HCT116 (cell line): Measurements from ENCODE around the gene CDKL5.

ENCODE experiments used
- ELF1 ChIP-seq: IDR thresholded peaks from 2 replicates; pipeline ENCODE4 v1.6.1; 2012; ENCODE audit warnings: low read depth, borderline replicate concordance
- EZH2 ChIP-seq: fragments of 200-600 bp; sonication (generic); IDR thresholded peaks from 2 replicates; pipeline ENCODE4 v1.6.1; 2017; ENCODE audit warnings: antibody characterized with exemption, mixed run types
- FOSL1 ChIP-seq: IDR thresholded peaks from 2 replicates; pipeline ENCODE4 v1.6.1; 2012; ENCODE audit warnings: low read depth
- JUND ChIP-seq: IDR thresholded peaks from 2 replicates; pipeline ENCODE4 v1.6.1; 2012
- POLR2A ChIP-seq: IDR thresholded peaks from 2 replicates; pipeline ENCODE4 v1.7.0; 2011; ENCODE audit warnings: borderline replicate concordance; ENCODE audit not compliant: insufficient read depth, insufficient read length; ENCODE audit errors: extremely low read depth
- POLR2AphosphoS5 ChIP-seq: IDR thresholded peaks from 2 replicates; pipeline ENCODE4 v1.6.1; 2011; ENCODE audit warnings: mild to moderate bottlenecking, low read depth, low read length, moderate library complexity
- RAD21 ChIP-seq: IDR thresholded peaks from 2 replicates; pipeline ENCODE4 v1.6.1; 2012; ENCODE audit warnings: low read depth, mild to moderate bottlenecking
- YY1 ChIP-seq: IDR thresholded peaks from 2 replicates; pipeline ENCODE4 v1.6.1; 2011; ENCODE audit warnings: low read length, low read depth, moderate library complexity, mild to moderate bottlenecking; ENCODE audit not compliant: insufficient replicate concordance; ENCODE audit errors: extremely low read depth
- ZNF274 ChIP-seq: fragments of 200-500 bp; sonication (Bioruptor generic); IDR thresholded peaks from 2 replicates; pipeline ENCODE4 v1.6.1; 2014; ENCODE audit warnings: mild to moderate bottlenecking, low read depth, low read length, inconsistent platforms
- TF ChIP-seq, protein P1 (sequence below), 3 experiments: fragments of 200-600 bp in 1 of 3; sonication (generic) in 1 of 3; IDR thresholded peaks in 2 of 3; conservative IDR thresholded peaks in 1 of 3; 2 replicates each; pipeline ENCODE4 v1.5.1; 2012 to 2017; ENCODE audit warnings: low read depth in 2 of 3, low read length in 2 of 3, antibody characterized with exemption in 1 of 3, borderline replicate concordance in 1 of 3, control low read depth in 1 of 3, mild to moderate bottlenecking in 1 of 3, mixed read lengths in 1 of 3, mixed run types in 1 of 3, moderate library complexity in 1 of 3; ENCODE audit not compliant: insufficient read depth in 1 of 3
- TF ChIP-seq, protein P2 (sequence below): IDR thresholded peaks from 2 replicates; pipeline ENCODE4 v1.6.1; 2011; ENCODE audit warnings: mild to moderate bottlenecking, low read length, moderate library complexity; ENCODE audit not compliant: insufficient replicate concordance; ENCODE audit errors: extremely low read depth
- TF ChIP-seq, protein P3 (sequence below): IDR thresholded peaks from 2 replicates; pipeline ENCODE4 v1.6.1; 2012
- TF ChIP-seq, protein P4 (sequence below): IDR thresholded peaks from 2 replicates; pipeline ENCODE4 v1.6.1; 2012; ENCODE audit warnings: low read depth
- TF ChIP-seq, protein P5 (sequence below): IDR thresholded peaks from 2 replicates; pipeline ENCODE4 v1.6.1; 2012

DNA sequence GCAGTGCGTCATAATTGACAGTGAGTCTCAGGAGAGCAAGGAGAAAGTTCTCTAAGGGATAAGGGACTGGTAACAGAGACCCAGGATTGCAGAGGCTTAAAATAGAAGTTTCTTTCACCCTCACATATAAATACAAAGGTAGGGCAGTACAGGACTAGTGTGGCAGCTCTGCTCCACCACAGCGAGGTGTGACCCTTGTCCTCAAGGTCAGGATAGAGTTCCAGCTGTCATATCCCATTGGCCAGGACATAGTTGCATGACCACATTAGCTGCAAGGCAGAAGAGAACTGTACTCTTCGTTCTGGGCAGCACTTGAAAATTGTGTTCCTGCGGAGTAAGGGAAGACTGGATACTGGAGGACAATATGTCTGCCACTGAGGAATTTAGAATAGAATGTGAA is 152.0 kb downstream of the CDKL5 start:
- TF ChIP-seq, protein P1, sequence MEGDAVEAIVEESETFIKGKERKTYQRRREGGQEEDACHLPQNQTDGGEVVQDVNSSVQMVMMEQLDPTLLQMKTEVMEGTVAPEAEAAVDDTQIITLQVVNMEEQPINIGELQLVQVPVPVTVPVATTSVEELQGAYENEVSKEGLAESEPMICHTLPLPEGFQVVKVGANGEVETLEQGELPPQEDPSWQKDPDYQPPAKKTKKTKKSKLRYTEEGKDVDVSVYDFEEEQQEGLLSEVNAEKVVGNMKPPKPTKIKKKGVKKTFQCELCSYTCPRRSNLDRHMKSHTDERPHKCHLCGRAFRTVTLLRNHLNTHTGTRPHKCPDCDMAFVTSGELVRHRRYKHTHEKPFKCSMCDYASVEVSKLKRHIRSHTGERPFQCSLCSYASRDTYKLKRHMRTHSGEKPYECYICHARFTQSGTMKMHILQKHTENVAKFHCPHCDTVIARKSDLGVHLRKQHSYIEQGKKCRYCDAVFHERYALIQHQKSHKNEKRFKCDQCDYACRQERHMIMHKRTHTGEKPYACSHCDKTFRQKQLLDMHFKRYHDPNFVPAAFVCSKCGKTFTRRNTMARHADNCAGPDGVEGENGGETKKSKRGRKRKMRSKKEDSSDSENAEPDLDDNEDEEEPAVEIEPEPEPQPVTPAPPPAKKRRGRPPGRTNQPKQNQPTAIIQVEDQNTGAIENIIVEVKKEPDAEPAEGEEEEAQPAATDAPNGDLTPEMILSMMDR (IDR thresholded peaks at IDR 0.05 in 2 of 3, conservative IDR thresholded peaks at IDR 0.05 in 1 of 3; ENCODE audit: borderline replicate concordance in 1 of 3, insufficient read depth in 1 of 3, low read depth in 2 of 3, low read length in 2 of 3), result no peak
- TF ChIP-seq POLR2AphosphoS5, result no peak
- no peak for TF ChIP-seq EZH2
- no peak for TF ChIP-seq YY1
- TF ChIP-seq, protein P2, sequence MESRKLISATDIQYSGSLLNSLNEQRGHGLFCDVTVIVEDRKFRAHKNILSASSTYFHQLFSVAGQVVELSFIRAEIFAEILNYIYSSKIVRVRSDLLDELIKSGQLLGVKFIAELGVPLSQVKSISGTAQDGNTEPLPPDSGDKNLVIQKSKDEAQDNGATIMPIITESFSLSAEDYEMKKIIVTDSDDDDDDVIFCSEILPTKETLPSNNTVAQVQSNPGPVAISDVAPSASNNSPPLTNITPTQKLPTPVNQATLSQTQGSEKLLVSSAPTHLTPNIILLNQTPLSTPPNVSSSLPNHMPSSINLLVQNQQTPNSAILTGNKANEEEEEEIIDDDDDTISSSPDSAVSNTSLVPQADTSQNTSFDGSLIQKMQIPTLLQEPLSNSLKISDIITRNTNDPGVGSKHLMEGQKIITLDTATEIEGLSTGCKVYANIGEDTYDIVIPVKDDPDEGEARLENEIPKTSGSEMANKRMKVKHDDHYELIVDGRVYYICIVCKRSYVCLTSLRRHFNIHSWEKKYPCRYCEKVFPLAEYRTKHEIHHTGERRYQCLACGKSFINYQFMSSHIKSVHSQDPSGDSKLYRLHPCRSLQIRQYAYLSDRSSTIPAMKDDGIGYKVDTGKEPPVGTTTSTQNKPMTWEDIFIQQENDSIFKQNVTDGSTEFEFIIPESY, result no peak
- no peak for TF ChIP-seq POLR2A
- TF ChIP-seq, protein P3, sequence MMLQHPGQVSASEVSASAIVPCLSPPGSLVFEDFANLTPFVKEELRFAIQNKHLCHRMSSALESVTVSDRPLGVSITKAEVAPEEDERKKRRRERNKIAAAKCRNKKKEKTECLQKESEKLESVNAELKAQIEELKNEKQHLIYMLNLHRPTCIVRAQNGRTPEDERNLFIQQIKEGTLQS, result no peak
- TF ChIP-seq, protein P4, sequence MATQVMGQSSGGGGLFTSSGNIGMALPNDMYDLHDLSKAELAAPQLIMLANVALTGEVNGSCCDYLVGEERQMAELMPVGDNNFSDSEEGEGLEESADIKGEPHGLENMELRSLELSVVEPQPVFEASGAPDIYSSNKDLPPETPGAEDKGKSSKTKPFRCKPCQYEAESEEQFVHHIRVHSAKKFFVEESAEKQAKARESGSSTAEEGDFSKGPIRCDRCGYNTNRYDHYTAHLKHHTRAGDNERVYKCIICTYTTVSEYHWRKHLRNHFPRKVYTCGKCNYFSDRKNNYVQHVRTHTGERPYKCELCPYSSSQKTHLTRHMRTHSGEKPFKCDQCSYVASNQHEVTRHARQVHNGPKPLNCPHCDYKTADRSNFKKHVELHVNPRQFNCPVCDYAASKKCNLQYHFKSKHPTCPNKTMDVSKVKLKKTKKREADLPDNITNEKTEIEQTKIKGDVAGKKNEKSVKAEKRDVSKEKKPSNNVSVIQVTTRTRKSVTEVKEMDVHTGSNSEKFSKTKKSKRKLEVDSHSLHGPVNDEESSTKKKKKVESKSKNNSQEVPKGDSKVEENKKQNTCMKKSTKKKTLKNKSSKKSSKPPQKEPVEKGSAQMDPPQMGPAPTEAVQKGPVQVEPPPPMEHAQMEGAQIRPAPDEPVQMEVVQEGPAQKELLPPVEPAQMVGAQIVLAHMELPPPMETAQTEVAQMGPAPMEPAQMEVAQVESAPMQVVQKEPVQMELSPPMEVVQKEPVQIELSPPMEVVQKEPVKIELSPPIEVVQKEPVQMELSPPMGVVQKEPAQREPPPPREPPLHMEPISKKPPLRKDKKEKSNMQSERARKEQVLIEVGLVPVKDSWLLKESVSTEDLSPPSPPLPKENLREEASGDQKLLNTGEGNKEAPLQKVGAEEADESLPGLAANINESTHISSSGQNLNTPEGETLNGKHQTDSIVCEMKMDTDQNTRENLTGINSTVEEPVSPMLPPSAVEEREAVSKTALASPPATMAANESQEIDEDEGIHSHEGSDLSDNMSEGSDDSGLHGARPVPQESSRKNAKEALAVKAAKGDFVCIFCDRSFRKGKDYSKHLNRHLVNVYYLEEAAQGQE, result no peak
- no peak for TF ChIP-seq RAD21
- no peak for TF ChIP-seq JUND
- TF ChIP-seq, protein P5, sequence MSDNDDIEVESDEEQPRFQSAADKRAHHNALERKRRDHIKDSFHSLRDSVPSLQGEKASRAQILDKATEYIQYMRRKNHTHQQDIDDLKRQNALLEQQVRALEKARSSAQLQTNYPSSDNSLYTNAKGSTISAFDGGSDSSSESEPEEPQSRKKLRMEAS, result no peak
- TF ChIP-seq ELF1, result no peak
- no peak for TF ChIP-seq ZNF274
- no peak for TF ChIP-seq FOSL1
